GM12873 (cell line): Measurements from ENCODE around the gene HOATZ.
A peak's percentile ranks its signal among the peaks of the same experiment; 100 is the strongest.

Experiments
- CTCF ChIP-seq: IDR thresholded peaks from 2 replicates; pipeline ENCODE4 v1.5.1; 2012; ENCODE audit warnings: low read depth, mild to moderate bottlenecking, moderate library complexity, low read length, control low read depth; ENCODE audit not compliant: insufficient read depth; ENCODE audit errors: missing control alignments

Gene HOATZ

DNA sequence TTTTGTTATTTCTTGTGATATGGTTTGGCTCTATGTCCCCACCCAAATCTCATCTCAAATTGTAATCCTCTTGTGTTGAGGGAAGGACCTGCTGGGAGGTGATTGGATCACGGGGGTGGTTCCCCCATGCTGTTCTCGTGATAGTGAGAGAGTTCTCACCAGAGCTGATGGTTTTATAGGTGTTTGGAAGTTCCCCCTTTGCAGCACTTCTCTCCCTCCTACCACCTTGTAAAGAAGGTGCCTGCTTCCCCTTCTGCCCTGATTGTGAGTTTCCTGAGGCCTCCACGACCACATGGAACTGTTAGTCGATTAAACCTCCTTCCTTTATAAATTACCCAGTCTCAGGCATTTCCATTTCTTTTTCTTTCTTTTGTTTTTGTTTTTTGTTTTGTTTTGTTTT lies 63.2 kb downstream of the HOATZ start:
- TF ChIP-seq CTCF: no peak

DNA sequence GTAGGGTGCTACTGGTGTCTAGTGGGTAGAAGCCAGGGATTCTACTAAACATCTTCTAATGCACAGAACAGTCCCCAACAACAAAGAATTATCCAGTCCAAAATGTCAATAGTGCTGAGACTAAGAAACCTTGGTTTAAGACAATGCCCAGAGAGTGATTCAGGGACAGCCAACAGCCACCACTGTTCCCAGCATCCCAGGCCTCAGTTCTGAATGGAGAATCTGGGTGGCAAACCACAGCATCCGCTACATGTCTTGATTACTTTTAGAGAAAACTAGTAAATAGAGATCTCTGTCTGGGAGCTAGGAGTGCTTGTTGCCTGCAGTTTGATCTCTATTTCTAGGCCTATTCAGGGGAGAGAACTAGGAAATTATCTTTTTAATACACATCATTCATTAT lies 66.8 kb downstream of the HOATZ start:
- no peak for TF ChIP-seq CTCF

DNA sequence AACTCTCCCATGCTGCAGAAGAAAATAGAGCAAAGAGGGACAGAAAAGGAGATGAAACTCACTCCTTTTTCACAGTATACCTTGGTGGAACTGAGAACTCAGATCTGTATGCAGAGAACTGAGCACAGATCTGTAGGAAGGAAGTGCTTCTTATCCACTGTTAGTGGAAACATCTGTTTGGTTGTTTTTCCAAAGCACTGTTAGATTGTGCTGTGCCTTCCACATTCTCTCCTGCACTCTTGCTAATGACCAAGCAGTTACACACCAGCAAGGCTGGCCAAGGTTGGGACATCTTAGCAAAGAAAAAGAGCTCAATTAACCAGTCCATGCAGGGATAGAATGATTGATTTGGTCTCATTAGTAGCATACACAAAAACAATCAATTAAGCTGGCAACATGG lies 67.6 kb downstream of the HOATZ start:
- TF ChIP-seq CTCF: no peak

DNA sequence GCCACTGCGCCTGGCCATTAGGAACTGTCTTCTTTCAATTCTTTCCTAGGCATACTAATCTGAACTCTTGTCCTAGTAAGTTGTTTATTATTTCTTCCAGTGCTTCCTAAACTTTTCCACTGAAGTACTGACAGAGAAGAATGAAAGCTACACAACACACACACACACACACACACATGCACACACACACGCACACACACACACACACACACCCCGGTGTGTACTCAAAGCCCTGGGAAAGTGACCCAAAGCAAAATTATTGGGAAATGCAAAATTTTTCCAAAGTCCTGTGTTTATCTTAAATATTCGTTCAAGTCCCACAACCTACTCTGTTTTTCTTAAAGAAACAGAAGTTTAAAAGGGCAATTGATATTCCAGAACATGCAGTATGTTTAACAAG lies 68.3 kb downstream of the HOATZ start:
- TF ChIP-seq CTCF: no peak

DNA sequence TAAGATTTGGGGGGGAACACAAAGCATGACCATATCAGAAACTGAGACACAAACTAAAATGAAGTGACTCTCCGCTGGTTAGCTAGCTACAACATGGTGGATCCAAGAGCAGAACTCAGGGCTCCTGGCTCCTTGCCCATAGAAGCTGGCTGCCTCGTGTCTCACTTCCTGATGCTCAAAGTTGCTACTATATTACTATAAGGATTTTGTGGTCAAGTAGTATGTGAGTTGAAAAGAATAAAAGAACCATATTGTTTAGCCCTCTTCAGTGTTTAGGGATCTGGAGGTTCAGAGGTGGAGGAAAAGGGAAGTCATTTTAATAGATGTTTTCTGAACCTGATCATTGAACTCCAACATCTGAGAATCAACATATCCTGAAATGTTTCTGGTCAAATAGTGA lies 70.8 kb downstream of the HOATZ start:
- TF ChIP-seq CTCF: no peak

DNA sequence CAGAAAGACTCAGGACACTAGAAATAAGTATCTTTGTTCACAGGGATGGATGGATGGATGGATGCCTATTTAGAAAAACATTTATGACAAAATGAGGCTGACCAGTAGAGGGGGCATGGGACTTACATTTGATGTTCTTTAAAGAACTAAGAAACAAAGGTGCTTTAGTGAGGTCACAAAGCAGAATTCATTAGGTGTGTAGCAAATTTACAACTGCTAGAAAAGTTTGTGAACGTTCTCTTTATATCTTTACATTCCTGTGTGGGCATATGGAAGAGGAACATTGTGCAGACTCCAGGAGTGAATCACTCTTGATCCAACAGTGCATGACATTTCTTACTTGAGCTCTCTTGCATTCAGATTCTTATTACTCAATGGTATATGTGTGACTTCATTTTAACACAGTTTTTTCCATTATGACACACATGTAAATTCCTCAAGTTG lies 71.8 kb downstream of the HOATZ start:
- TF ChIP-seq CTCF: peak; percentile 60
